Tracheal epithelial cell (primary cell): ENCODE measurements around the gene ZNF84. TPM values are rescaled to one million over a fixed set of nuclear protein-coding genes. Genes with fewer than 3 reads are reported as not detected.

ENCODE experiments used
- total RNA-seq: library from RNA; depleted of rRNA; stranded (reverse); fragments of >200 nt; gene quantifications from 2 replicates; pipeline ENCODE4 v1.2.1, GENCODE V29; 2014

ZNF84 gene
- total RNA-seq = 15.3 and 22.2 TPM in 2 replicates

GRCh38 chr12:133037207-133038005 lies at the start of gene ZNF84:
ZNF84 (plus strand) TSS chr12:133037509; CDS start chr12:133041468, 3,959 bp downstream.

GRCh38 chr12:133080368-133081158 lies 43.3 kb downstream of the ZNF84 start, which contains the start of gene ZNF140:
ZNF140 (plus strand) TSS chr12:133080923; CDS start chr12:133081321, 398 bp downstream.

Other genes starting within 250 kb of the ZNF84 start
- 72.5 and 83.6 TPM in 2 replicates for gene GOLGA3, start 208.6 kb upstream of the ZNF84 start, total RNA-seq
- gene CHFR, start 149.9 kb upstream of the ZNF84 start, total RNA-seq = 30.5 and 47.2 TPM in 2 replicates
- gene ZNF605, start 81.2 kb upstream of the ZNF84 start, total RNA-seq = 4.1 and 4.9 TPM in 2 replicates
- 8.3 and 17.8 TPM in 2 replicates for gene ZNF26, start 51.1 kb upstream of the ZNF84 start, total RNA-seq
- gene ZNF140, start 43.4 kb downstream of the ZNF84 start, total RNA-seq = 14.5 and 18.8 TPM in 2 replicates
- 0.43 and 0.48 TPM in 2 replicates for gene ZNF891, start 92.8 kb downstream of the ZNF84 start, total RNA-seq
- 1.7 and 4.3 TPM in 2 replicates for gene ZNF10, start 93.1 kb downstream of the ZNF84 start, total RNA-seq
- 16.6 and 26.5 TPM in 2 replicates for gene ZNF268, start 144.0 kb downstream of the ZNF84 start, total RNA-seq
- not detected in 2 replicates for gene ANHX, start 198.4 kb downstream of the ZNF84 start, total RNA-seq